ENCODE data around the gene YIF1B. TPM values are rescaled to one million over a fixed set of nuclear protein-coding genes. Genes with fewer than 3 reads are reported as not detected.
A peak's percentile ranks its signal among the peaks of the same experiment; 100 is the strongest.

The YIF1B gene
- total and polyA plus RNA-seq, 9 of the 15 experiments (the other 6 are each of a cell fraction or from before 2014, with no cell fraction given): 8.5 to 586 (median 323) TPM

GRCh38 chr19:38315657-38316476 lies at the start of gene YIF1B (continued):
- TF ChIP-seq PATZ1 (CRISPR knock-in tag; IDR thresholded peaks at IDR 0.05; ENCODE audit: borderline replicate concordance) (0 out of 2 replicates have a peak, but pooled peaks have one; percentile 20), ID3 (CRISPR knock-in tag; IDR thresholded peaks at IDR 0.05) (no peak), ID3 (tag; IDR thresholded peaks at IDR 0.05) (no peak), SIN3A (IDR thresholded peaks at IDR 0.05; ENCODE audit: borderline replicate concordance in 2 of 2, control insufficient read depth in 1 of 2, low read depth in 2 of 2, low read length in 2 of 2) (0 out of 4 replicates have a peak, but pooled peaks of 1 of the 2 experiments have one; percentile 51), HNRNPL (IDR thresholded peaks at IDR 0.05; ENCODE audit: low read depth, low read length) (peak; percentile 69; the same call in 1 of the 2 replicates), NR1H2 (CRISPR knock-in tag; IDR thresholded peaks at IDR 0.05) (no peak; the same call in 1 of the 2 replicates), ZNF133 (CRISPR knock-in tag; IDR thresholded peaks at IDR 0.05) (no peak), CHD7 (IDR thresholded peaks at IDR 0.05; ENCODE audit: low read depth, low read length) (no peak), RBM25 (IDR thresholded peaks at IDR 0.05; ENCODE audit: low read depth, low read length, severe bottlenecking) (no peak)

All from K562 (cell line).